Testis (tissue), 3 donors: ENCODE measurements around the gene PLBD2. TPM values are rescaled to one million over a fixed set of nuclear protein-coding genes. Genes with fewer than 3 reads are reported as not detected.
A peak's percentile ranks its signal among the peaks of the same experiment; 100 is the strongest.

Source experiments
- DNase-seq: peaks from one replicate; pipeline ENCODE4 v3.0.0-alpha.2; 2019
- H3K27ac ChIP-seq, 2 donors: fragments of 200-600 bp; sonication (generic); one replicate each; pipeline ENCODE4 v1.5.1; 2019
- H3K27me3 ChIP-seq: fragments of 200-600 bp; sonication (generic); one replicate; pipeline ENCODE4 v1.5.1; 2019
- H3K36me3 ChIP-seq: fragments of 200-600 bp; sonication (generic); one replicate; pipeline ENCODE4 v1.5.1; 2017; ENCODE audit warnings: low read depth; ENCODE audit errors: missing control alignments
- H3K4me1 ChIP-seq: fragments of 200-600 bp; sonication (generic); one replicate; pipeline ENCODE4 v1.5.1; 2019
- H3K4me3 ChIP-seq, 2 donors: fragments of 200-600 bp; sonication (generic); one replicate each; pipeline ENCODE4 v1.5.1; 2017 to 2019
- H3K9me3 ChIP-seq: fragments of 200-600 bp; sonication (generic); one replicate; pipeline ENCODE4 v1.5.1; 2017
- POLR2A ChIP-seq: fragments of 450-650 bp; IDR thresholded peaks from one replicate; pipeline ENCODE4 v1.6.1; 2017; ENCODE audit warnings: antibody characterized with exemption, mild to moderate bottlenecking, moderate library complexity
- WGBS, 2 donors: methylation state at CpG; one replicate each; pipeline ENCODE4 v1.1.5; 2018; 5-methylcytosine and 5-hydroxymethylcytosine counted together
- intact Hi-C: fragments of 100-400 bp; cut with DNase I; formaldehyde crosslinking; loops from one replicate; pipeline ENCODE4 v1.15.1; 2023; ENCODE audit warnings: low total_unique reads
- polyA plus RNA-seq: library from polyadenylated mRNA; stranded (reverse); fragments of 350-450 nt; fragmentation: Illumina TruSeq; extraction: RNeasy Lipid Tissue Mini Kit (QIAGEN cat#74804); gene quantifications from one replicate; pipeline ENCODE4 v1.2.3, GENCODE V29; 2014; ENCODE audit warnings: low read depth, low replicate concordance; ENCODE audit not compliant: insufficient read depth
- total RNA-seq, 2 donors: library from RNA; depleted of rRNA; stranded (reverse); fragments of >200 nt; gene quantifications; one replicate each; pipeline ENCODE4 v1.2.3, GENCODE V29; 2016
- TF ChIP-seq, protein P1 (sequence below), 3 experiments: fragments of 450-650 bp in 2 of 3; fragments of 200-600 bp in 1 of 3; sonication (generic) in 1 of 3; IDR thresholded peaks; one replicate each; pipeline ENCODE4 v1.5.1; 2016 to 2019; ENCODE audit warnings: antibody characterized with exemption in 3 of 3, mild to moderate bottlenecking in 2 of 3, moderate library complexity in 1 of 3

Gene PLBD2
- total and polyA plus RNA-seq, 3 donors from 2014 or later = 110 to 126 (median 120) TPM

DNA sequence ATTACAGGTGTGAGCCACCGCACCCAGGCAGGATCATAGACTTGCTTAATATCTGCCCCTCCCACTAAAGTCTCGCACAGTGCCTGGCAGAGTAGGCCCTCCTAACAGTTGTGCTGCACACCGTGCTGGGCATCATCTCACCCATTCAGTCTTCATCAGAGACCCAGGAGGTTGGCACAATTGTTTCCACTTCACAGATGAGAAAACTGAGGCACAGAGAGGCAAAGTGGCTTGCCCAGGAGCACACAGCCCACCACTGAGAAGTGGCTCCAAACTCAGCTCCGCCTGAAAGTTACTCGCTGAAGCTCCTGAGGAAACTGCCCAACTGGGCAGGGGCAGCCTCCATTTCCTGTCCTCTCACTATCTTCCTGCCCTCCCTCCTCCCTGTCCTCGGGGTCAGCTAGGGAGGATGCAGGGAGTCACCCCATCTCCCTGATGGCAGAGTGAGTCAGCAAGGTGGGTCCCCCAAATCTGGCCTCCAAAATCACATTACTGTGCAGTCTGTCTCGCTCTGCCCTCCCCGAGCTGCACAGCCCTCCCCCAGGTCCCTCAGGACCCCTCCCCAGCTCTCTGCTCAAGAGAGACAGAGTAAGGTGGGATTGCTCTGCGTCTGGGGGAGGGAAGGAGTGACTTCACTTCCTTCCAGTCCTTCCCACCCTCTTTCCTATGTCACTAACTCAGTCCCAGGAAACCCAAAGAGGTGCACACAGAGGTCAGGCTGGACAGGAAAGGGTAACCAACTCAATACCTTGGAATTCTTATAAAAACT, 29.2 kb upstream of the PLBD2 start:
- 80 to 86% methylated on average over 8 to 9 of the region's 9 CpGs for WGBS, 2 donors
- Histone ChIP-seq H3K27ac (peak overlapping the region in 1 of 2 donors; percentile 15), H3K9me3 (no peaks in the 10 kb centered on the region), H3K4me1 (peaks cover 20% of the 10 kb centered on the region), H3K36me3 (no peaks in the 10 kb centered on the region), H3K27me3 (no peaks in the 10 kb centered on the region), H3K4me3 (no peak overlapping the region)
- TF ChIP-seq, protein P1, sequence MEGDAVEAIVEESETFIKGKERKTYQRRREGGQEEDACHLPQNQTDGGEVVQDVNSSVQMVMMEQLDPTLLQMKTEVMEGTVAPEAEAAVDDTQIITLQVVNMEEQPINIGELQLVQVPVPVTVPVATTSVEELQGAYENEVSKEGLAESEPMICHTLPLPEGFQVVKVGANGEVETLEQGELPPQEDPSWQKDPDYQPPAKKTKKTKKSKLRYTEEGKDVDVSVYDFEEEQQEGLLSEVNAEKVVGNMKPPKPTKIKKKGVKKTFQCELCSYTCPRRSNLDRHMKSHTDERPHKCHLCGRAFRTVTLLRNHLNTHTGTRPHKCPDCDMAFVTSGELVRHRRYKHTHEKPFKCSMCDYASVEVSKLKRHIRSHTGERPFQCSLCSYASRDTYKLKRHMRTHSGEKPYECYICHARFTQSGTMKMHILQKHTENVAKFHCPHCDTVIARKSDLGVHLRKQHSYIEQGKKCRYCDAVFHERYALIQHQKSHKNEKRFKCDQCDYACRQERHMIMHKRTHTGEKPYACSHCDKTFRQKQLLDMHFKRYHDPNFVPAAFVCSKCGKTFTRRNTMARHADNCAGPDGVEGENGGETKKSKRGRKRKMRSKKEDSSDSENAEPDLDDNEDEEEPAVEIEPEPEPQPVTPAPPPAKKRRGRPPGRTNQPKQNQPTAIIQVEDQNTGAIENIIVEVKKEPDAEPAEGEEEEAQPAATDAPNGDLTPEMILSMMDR (IDR thresholded peaks at IDR 0.05) = no peak
- no peak for TF ChIP-seq POLR2A
- DNase-seq = no peak
- intact Hi-C loops = no loop called here

DNA sequence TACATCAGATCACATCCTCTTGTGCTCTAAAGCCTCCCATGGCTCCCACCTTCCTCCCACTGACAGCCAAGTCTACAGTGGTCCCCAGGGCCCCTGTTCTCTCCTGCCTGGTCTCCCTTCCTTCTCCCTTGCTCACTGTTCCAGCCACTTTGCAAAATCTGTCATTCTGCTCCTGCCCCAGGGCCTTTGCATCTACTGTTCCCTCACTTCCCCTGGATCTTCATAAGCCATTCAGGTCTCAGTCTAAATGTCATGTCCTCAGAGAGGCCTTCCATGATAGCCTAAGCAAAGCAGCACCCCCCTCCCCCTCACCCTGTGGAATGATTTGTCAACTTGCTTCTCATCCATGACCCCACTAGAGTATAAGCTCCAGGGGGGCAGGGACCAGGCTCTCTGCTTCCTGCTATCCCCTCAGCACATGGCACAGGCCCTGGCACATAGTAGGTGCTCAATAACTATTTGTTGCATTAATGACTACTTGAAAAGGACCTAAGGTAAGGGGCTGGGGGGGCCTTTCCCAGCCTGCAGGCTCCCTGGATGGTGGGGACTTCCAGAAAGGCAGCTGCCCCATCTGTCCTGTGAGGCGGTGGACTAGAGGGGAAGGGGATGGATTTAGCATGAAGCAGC, 28.5 kb upstream of the PLBD2 start:
- Histone ChIP-seq H3K9me3 (no peaks in the 10 kb centered on the region), H3K36me3 (no peaks in the 10 kb centered on the region), H3K27me3 (no peaks in the 10 kb centered on the region), H3K4me1 (peaks cover 22% of the 10 kb centered on the region), H3K27ac (no peak overlapping the region), H3K4me3 (no peak overlapping the region)
- DNase-seq = no peak
- intact Hi-C loops = no loop called here
- WGBS, 2 donors = 95 to 100% methylated on average over 1 of the region's 1 CpG
- no peak for TF ChIP-seq POLR2A
- TF ChIP-seq, protein P1 (IDR thresholded peaks at IDR 0.05) = no peak

GRCh38 chr12:113330505-113330904, 27.9 kb upstream of the PLBD2 start:
- Histone ChIP-seq H3K27me3 (no peaks in the 10 kb centered on the region), H3K27ac (no peak overlapping the region), H3K9me3 (no peaks in the 10 kb centered on the region), H3K36me3 (no peaks in the 10 kb centered on the region), H3K4me3 (no peak overlapping the region), H3K4me1 (peaks cover 22% of the 10 kb centered on the region)
- intact Hi-C loops = no loop called here
- TF ChIP-seq, protein P1 (IDR thresholded peaks at IDR 0.05) = no peak
- TF ChIP-seq POLR2A = no peak
- no peak for DNase-seq
- WGBS, 2 donors = 85 to 86% methylated on average over 2 of the region's 2 CpGs

- Histone ChIP-seq H3K9me3 (no peaks in the 10 kb centered on the region), H3K36me3 (no peaks in the 10 kb centered on the region), H3K4me3 (peak overlapping the region in 1 of 2 donors; percentile 92), H3K4me1 (peaks cover 20% of the 10 kb centered on the region), H3K27ac (peak overlapping the region; percentile 59 to 78), H3K27me3 (no peaks in the 10 kb centered on the region)
- TF ChIP-seq, protein P1 (IDR thresholded peaks at IDR 0.05) = no peak
- no peak for TF ChIP-seq POLR2A
- intact Hi-C loops = no loop called here
- WGBS, 2 donors = 42 to 56% methylated on average over 10 to 17 of the region's 17 CpGs
- peak; percentile 28 for DNase-seq
These were observed 25.5 kb upstream of the PLBD2 start for GRCh38 chr12:113332688-113333417.
